K562 (cell line): ENCODE results near the gene DCST1. TPM values are rescaled to one million over a fixed set of nuclear protein-coding genes. Genes with fewer than 3 reads are reported as not detected.

Experiments used
- DNMT1 ChIP-seq: fragments of 450-650 bp; IDR thresholded peaks from 2 replicates; pipeline ENCODE4 v1.6.1; 2016; ENCODE audit warnings: antibody characterized with exemption, mild to moderate bottlenecking
- ELF4 ChIP-seq: fragments of 450-650 bp; formaldehyde crosslinking; IDR thresholded peaks from 2 replicates; pipeline ENCODE4 v1.4.0; 2022; ENCODE audit warnings: missing genetic modification characterization
- ETV1 ChIP-seq: fragments of 450-650 bp; conservative IDR thresholded peaks from 2 replicates; pipeline ENCODE4 v1.6.1; 2016; ENCODE audit warnings: missing genetic modification characterization, control low read depth, low read depth, missing compliant biosample characterization
- ETV6 ChIP-seq, 3 experiments: fragments of 150-350 bp in 1 of 3; sonication (generic) in 1 of 3; formaldehyde crosslinking in 1 of 3; IDR thresholded peaks; 2 replicates each; pipeline versions ENCODE4 v1.6.1 to v1.8.0; 2014 to 2022; ENCODE audit warnings: borderline replicate concordance in 2 of 3, low read depth in 2 of 3, antibody characterized with exemption in 1 of 3, low read length in 1 of 3, mild to moderate bottlenecking in 1 of 3, missing genetic modification reagents in 1 of 3
- FIP1L1 ChIP-seq: fragments of 200-400 bp; formaldehyde crosslinking; IDR thresholded peaks from 2 replicates; pipeline ENCODE4 v1.6.1; 2018; ENCODE audit warnings: mild to moderate bottlenecking, low read depth, low read length; ENCODE audit not compliant: poor library complexity, severe bottlenecking
- MNT ChIP-seq, 2 experiments: fragments of 450-650 bp; conservative IDR thresholded peaks; 2 replicates each; pipeline ENCODE4 v1.6.1; 2017; ENCODE audit warnings: mild to moderate bottlenecking in 2 of 2, moderate library complexity in 2 of 2
- MXI1 ChIP-seq: IDR thresholded peaks from 2 replicates; pipeline ENCODE4 v1.6.1; 2011; ENCODE audit warnings: low read depth, mild to moderate bottlenecking, improper control_type of control experiment, low read length
- NFIC ChIP-seq: fragments of 450-650 bp; IDR thresholded peaks from 2 replicates; pipeline ENCODE4 v1.6.1; 2017; ENCODE audit warnings: mild to moderate bottlenecking, inconsistent platforms
- NR2C1 ChIP-seq, 2 experiments: fragments of 450-650 bp; IDR thresholded peaks; 2 replicates each; pipeline ENCODE4 v1.6.1; 2017; ENCODE audit warnings: mild to moderate bottlenecking in 2 of 2, antibody characterized with exemption in 1 of 2, inconsistent platforms in 1 of 2, missing compliant biosample characterization in 1 of 2, missing genetic modification characterization in 1 of 2
- PHB2 ChIP-seq: fragments of 450-650 bp; IDR thresholded peaks from 2 replicates; pipeline ENCODE4 v1.6.1; 2017; ENCODE audit warnings: low read depth
- RFX1 ChIP-seq: fragments of 450-650 bp; IDR thresholded peaks from 2 replicates; pipeline ENCODE4 v1.6.1; 2016; ENCODE audit warnings: mild to moderate bottlenecking, moderate library complexity
- RNF2 ChIP-seq: sonication (generic); IDR thresholded peaks from 2 replicates; pipeline ENCODE4 v1.6.1; 2016
- SMAD1 ChIP-seq: fragments of 150-350 bp; IDR thresholded peaks from 2 replicates; pipeline ENCODE4 v1.6.1; 2014; ENCODE audit warnings: low read length, low read depth; ENCODE audit not compliant: partially characterized antibody
- SP2 ChIP-seq: IDR thresholded peaks from 2 replicates; pipeline ENCODE4 v1.6.1; 2011; ENCODE audit warnings: mild to moderate bottlenecking, low read depth, low read length, moderate library complexity; ENCODE audit not compliant: poor library complexity, severe bottlenecking; ENCODE audit errors: extremely low read depth
- SPI1 ChIP-seq: IDR thresholded peaks from 2 replicates; pipeline ENCODE4 v1.6.1; 2011; ENCODE audit warnings: low read depth, low read length, control low read depth, borderline replicate concordance
- SRSF9 ChIP-seq: fragments of 200-400 bp; formaldehyde crosslinking; IDR thresholded peaks from 2 replicates; pipeline ENCODE4 v1.6.1; 2017; ENCODE audit warnings: low read depth, low read length, borderline replicate concordance
- ZNF146 ChIP-seq: IDR thresholded peaks from one replicate; pipeline ENCODE4 v1.6.1; 2018; ENCODE audit warnings: missing compliant biosample characterization; ENCODE audit not compliant: unreplicated experiment
- ZNF347 ChIP-seq: fragments of 450-650 bp; formaldehyde crosslinking; IDR thresholded peaks from 2 replicates; pipeline ENCODE4 v1.4.0; 2020; ENCODE audit warnings: low read depth, mild to moderate bottlenecking, moderate library complexity
- ZNF507 ChIP-seq: conservative IDR thresholded peaks from 2 replicates; pipeline ENCODE4 v1.6.1; 2017; ENCODE audit warnings: missing genetic modification characterization, missing compliant biosample characterization
- ZNF644 ChIP-seq: fragments of 200-800 bp; sonication (Bioruptor generic); IDR thresholded peaks from 2 replicates; pipeline ENCODE4 v1.6.1; 2016; ENCODE audit warnings: low read depth, missing genetic modification characterization, missing compliant biosample characterization
- polyA plus RNA-seq, 8 experiments: library from polyadenylated mRNA; depleted of rRNA in 4 of 8; stranded (reverse) in 5 of 8; unstranded in 3 of 8; fragments of >200 nt; fragmentation: Nextera tagmentation in 2 of 8; fragmentation: Illumina TruSeq in 1 of 8; extraction: Ambion mirVana in 2 of 8; extraction: Trizol in 1 of 8; gene quantifications; 2 replicates each; pipeline versions ENCODE4 v1.2.1 to v1.2.3, GENCODE V29; 2011 to 2014; ENCODE audit warnings: inconsistent platforms in 1 of 8, missing spikeins in 1 of 8
- total RNA-seq, 7 experiments: library from RNA; depleted of rRNA in 6 of 7; stranded (reverse); fragments of >200 nt in 6 of 7; fragmentation: Illumina TruSeq in 2 of 7; extraction: Trizol in 2 of 7; gene quantifications; 2 replicates each; pipeline versions ENCODE4 v1.2.1 to v1.2.3, GENCODE V29; 2011 to 2021; ENCODE audit warnings: low replicate concordance in 1 of 7
- TF ChIP-seq, protein P1 (sequence below): fragments of 250-450 bp; sonication (Bioruptor Pico); IDR thresholded peaks from 2 replicates; pipeline ENCODE4 v1.5.0; 2021; ENCODE audit warnings: mild to moderate bottlenecking, moderate library complexity
- TF ChIP-seq, protein P2 (sequence below): IDR thresholded peaks from 2 replicates; pipeline ENCODE4 v1.6.1; 2014; ENCODE audit warnings: antibody characterized with exemption

DCST1 gene
- total and polyA plus RNA-seq, 9 of the 15 experiments (the other 6 are each of a cell fraction or from before 2014, with no cell fraction given) = not detected

DNA sequence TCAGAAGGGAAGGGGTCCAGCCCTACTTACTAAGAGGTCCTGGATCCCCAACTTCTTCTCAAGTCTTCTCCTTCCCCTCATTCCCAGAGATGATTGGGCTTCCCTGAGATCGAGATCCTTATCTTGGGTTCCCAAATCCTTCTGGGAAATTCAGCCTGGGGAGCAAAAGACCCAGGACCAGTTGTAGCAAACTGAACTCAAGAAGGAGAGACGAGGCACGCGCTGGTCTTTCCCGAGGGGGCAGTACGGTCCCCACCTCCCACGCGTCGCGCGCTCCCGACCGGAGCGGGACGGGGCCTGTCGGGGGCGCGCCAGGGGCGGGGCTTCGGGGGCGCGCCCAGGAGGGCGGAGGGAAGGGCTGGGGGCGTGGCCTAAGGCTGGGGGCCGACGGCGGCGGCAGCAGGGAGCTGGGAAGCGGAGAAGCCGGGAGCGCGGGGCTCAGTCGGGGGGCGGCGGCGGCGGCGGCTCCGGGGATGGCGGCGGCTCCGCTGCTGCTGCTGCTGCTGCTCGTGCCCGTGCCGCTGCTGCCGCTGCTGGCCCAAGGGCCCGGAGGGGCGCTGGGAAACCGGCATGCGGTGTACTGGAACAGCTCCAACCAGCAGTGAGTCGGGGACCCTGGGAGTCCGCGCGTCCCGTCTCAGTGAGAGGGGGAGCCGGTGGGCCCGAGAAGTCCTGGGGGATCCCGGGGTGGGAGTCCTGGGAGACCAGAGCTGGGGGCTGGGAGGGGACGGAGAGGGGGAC lies 45.0 kb downstream of the DCST1 start, which contains the start of gene EFNA3 (continued):
- TF ChIP-seq ETV6 (IDR thresholded peaks at IDR 0.05; ENCODE audit: borderline replicate concordance in 1 of 2, low read depth in 2 of 2, low read length in 1 of 2) (no peak), ETV6 (CRISPR knock-in tag; IDR thresholded peaks at IDR 0.05; ENCODE audit: borderline replicate concordance) (no peak), DNMT1 (no peak), NR2C1 (IDR thresholded peaks at IDR 0.05) (no peak), NR2C1 (tag; IDR thresholded peaks at IDR 0.05) (no peak), FIP1L1 (no peak), ZNF644 (tag) (peak; percentile 67; the same call in 1 of the 2 replicates), ZNF347 (CRISPR knock-in tag) (no peak), SMAD1 (no peak), SRSF9 (no peak), ZNF146 (CRISPR knock-in tag) (no peak), PHB2 (no peak), MNT (conservative IDR thresholded peaks at IDR 0.05) (no peak), ZNF507 (no peak), SP2 (no peak), ELF4 (CRISPR knock-in tag) (no peak), MXI1 (no peak), ETV1 (no peak), NFIC (peak; percentile 79), RFX1 (no peak), SPI1 (no peak), RNF2 (no peak)
- TF ChIP-seq, protein P1, sequence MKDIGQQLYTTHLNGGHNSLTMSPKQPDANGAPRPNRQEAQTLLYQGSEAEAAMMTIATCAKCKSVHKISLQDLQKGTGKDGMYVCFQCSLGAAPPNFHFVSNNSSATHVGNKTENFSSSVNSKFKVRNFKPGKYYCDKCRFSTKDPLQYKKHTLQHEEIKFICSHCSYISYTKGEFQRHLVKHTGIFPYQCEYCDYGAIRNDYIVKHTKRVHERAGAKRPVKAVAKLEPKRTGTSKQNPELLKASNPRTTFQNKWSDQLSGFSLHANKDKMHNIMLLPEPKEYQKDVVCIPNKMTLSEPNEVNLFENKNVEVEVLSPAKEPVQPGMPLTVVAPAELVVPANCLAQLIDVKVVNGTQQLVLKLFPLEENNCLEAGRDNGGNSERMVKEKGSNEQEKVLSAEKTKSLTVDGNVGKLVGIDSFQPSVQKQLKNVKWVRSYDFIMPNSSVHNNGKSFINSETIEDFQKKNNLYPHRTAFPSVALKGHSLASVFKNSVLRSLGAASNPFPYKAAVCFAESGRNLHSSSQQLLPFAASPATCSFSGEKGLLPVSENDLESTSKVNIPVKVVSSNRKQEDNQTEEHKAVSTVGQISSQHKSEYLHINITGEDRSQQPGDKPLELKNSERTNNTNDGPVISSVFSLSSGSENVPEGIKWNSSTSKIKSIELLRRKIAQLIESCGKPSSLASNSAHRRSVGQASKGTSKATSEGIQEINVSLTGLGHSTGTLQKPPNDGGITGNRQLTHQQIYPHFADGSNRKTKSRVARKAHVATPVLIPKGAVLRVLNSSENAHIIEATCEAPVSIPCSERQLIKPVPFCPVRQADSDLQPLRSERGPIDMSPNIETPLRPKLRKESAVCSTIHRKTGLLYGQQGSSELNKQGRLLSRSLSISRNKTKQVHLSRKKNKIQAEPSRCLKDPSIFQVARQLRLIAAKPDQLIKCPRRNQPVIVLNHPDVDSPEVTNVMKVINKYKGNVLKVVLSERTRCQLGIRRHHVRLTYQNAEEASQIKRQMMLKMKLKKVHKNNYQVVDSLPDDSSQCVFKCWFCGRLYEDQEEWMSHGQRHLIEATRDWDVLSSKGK (CRISPR knock-in tag) = no peak
- TF ChIP-seq, protein P2, sequence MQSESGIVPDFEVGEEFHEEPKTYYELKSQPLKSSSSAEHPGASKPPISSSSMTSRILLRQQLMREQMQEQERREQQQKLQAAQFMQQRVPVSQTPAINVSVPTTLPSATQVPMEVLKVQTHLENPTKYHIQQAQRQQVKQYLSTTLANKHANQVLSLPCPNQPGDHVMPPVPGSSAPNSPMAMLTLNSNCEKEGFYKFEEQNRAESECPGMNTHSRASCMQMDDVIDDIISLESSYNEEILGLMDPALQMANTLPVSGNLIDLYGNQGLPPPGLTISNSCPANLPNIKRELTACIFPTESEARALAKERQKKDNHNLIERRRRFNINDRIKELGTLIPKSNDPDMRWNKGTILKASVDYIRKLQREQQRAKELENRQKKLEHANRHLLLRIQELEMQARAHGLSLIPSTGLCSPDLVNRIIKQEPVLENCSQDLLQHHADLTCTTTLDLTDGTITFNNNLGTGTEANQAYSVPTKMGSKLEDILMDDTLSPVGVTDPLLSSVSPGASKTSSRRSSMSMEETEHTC = no peak
